ENCODE results near the gene CORO6. TPM values are rescaled to one million over a fixed set of nuclear protein-coding genes. Genes with fewer than 3 reads are reported as not detected.

The CORO6 gene
- total RNA-seq (2021; ENCODE audit: unreplicated experiment) = 9.7 TPM
- polyA plus RNA-seq (2012; ENCODE audit: insufficient read length) = 11.8 TPM
- Bru-seq, nascent RNA = percentile 51 among the genes with signal in this experiment
- BruChase-seq, experiment 1, labeled RNA remaining after a 2-hour chase = percentile 53 among the genes with signal in this experiment
- percentile 58 among the genes with signal in this experiment for BruChase-seq, experiment 2, labeled RNA remaining after a 6-hour chase
- long read RNA-seq, partial matches to known transcripts = 3 of 22 reads
- long read RNA-seq, other reads (novel, unspliced or antisense) = 19 of 22 reads

DNA sequence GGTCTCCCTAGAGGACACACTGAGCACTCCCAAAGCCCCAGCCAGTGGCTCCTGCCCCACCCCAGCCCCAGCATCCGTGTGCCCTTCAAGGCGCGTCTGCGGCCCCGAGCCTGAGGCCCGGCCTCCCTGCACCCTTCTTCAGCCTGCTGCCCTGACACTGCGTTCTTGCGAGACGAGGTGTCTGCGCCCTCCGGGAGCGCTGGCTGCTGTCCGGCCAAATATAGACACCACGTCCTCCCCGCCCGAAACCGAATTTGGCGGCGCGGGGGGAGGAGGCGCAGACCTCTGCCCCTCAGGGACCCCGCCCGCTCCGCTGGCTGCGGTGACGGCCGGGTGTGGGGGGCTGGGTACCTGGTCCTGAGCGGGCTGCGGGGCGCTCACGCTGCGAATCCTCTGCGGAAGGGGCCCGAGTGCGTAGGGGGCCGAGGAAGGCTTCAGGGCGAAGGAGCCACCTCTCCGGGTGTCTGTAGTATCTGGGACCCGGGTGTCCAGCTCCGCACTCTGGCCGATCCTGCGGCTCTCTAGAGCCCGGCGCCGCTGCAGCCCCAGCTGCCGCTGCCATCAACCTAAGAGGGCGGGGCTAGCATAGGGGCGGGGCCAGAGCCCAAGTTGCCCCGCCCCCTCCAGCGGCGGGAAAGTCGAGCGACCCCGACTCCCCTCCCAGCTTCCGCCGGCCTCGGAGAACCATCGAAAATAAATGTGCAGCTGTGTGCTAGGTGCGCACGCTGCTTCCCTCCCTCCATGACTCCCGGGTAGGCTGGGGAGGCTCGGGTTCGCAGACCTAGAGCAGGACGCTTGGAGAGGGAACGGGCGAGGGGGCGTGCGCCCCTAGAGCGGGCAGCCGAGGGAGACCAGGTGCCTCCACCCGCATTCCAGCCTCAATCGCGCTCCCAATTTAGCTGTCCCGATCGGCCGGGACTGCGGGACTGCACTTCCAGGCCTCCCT is at the start of gene CORO6:
CORO6 (minus strand) TSS at position 576 of the 946 bp plus-strand sequence. CDS start 1,491 bp downstream, outside the sequence.
- intact Hi-C loops (cut with micrococcal nuclease; ENCODE audit: unreplicated experiment) = no loop called here
- peaks cover 23% of the 10 kb centered on the region for H3K4me1 ChIP-seq (ENCODE audit: control insufficient read depth, insufficient read depth, low read length)
- no peaks in the 10 kb centered on the region for H3K9me3 ChIP-seq (ENCODE audit: control insufficient read depth, insufficient read depth, low read depth, low read length)
- peak within 1 kb of the TSS; percentile 39; the same call in 1 of the 2 replicates for H3K27ac ChIP-seq (ENCODE audit: low read length)
- in situ Hi-C loops (cut with HindIII; ENCODE audit: low pct_unique_long_range_greater_than_20kb, low sequenced_read_pairs) = no loop called here
- ATAC-seq = peak; percentile 76
- TF ChIP-seq, protein P1, sequence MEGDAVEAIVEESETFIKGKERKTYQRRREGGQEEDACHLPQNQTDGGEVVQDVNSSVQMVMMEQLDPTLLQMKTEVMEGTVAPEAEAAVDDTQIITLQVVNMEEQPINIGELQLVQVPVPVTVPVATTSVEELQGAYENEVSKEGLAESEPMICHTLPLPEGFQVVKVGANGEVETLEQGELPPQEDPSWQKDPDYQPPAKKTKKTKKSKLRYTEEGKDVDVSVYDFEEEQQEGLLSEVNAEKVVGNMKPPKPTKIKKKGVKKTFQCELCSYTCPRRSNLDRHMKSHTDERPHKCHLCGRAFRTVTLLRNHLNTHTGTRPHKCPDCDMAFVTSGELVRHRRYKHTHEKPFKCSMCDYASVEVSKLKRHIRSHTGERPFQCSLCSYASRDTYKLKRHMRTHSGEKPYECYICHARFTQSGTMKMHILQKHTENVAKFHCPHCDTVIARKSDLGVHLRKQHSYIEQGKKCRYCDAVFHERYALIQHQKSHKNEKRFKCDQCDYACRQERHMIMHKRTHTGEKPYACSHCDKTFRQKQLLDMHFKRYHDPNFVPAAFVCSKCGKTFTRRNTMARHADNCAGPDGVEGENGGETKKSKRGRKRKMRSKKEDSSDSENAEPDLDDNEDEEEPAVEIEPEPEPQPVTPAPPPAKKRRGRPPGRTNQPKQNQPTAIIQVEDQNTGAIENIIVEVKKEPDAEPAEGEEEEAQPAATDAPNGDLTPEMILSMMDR (IDR thresholded peaks at IDR 0.05) = no peak
- TF ChIP-seq, protein P2, sequence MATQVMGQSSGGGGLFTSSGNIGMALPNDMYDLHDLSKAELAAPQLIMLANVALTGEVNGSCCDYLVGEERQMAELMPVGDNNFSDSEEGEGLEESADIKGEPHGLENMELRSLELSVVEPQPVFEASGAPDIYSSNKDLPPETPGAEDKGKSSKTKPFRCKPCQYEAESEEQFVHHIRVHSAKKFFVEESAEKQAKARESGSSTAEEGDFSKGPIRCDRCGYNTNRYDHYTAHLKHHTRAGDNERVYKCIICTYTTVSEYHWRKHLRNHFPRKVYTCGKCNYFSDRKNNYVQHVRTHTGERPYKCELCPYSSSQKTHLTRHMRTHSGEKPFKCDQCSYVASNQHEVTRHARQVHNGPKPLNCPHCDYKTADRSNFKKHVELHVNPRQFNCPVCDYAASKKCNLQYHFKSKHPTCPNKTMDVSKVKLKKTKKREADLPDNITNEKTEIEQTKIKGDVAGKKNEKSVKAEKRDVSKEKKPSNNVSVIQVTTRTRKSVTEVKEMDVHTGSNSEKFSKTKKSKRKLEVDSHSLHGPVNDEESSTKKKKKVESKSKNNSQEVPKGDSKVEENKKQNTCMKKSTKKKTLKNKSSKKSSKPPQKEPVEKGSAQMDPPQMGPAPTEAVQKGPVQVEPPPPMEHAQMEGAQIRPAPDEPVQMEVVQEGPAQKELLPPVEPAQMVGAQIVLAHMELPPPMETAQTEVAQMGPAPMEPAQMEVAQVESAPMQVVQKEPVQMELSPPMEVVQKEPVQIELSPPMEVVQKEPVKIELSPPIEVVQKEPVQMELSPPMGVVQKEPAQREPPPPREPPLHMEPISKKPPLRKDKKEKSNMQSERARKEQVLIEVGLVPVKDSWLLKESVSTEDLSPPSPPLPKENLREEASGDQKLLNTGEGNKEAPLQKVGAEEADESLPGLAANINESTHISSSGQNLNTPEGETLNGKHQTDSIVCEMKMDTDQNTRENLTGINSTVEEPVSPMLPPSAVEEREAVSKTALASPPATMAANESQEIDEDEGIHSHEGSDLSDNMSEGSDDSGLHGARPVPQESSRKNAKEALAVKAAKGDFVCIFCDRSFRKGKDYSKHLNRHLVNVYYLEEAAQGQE (IDR thresholded peaks at IDR 0.05; ENCODE audit: insufficient read depth in 1 of 2, low read depth in 2 of 2, low read length in 1 of 2) = no peak
- TF ChIP-seq TCF7L2 (IDR thresholded peaks at IDR 0.05; ENCODE audit: low read depth, low read length) = no peak
- TF ChIP-seq SIN3A (IDR thresholded peaks at IDR 0.05; ENCODE audit: borderline replicate concordance, insufficient read depth, low read depth, low read length) = no peak
- no peak for TF ChIP-seq POLR2AphosphoS5 (IDR thresholded peaks at IDR 0.05; ENCODE audit: low read depth, low read length)
- no peaks in the 10 kb centered on the region for H3K27me3 ChIP-seq (ENCODE audit: control insufficient read depth, insufficient read depth, low read length)
- BruUV-seq (replicated peaks) = no TSS peak
- DNase-seq (ENCODE audit: low read depth, low spot score) = no peak
- POLR2A ChIA-PET = no interaction called here
- no peaks in the 10 kb centered on the region for H3K36me3 ChIP-seq (ENCODE audit: control insufficient read depth, insufficient read depth, low read length)
- peak within 1 kb of the TSS; percentile 70 to 72 for H3K4me3 ChIP-seq (ENCODE audit: low read depth in 2 of 2, low read length in 2 of 2)
- CTCF ChIA-PET = interaction anchor here (0.7 to 1.2 kb wide), 2 partner anchors 16 to 30 kb away, joined by 3 read pairs; no protein-coding TSS in a partner anchor

DNA sequence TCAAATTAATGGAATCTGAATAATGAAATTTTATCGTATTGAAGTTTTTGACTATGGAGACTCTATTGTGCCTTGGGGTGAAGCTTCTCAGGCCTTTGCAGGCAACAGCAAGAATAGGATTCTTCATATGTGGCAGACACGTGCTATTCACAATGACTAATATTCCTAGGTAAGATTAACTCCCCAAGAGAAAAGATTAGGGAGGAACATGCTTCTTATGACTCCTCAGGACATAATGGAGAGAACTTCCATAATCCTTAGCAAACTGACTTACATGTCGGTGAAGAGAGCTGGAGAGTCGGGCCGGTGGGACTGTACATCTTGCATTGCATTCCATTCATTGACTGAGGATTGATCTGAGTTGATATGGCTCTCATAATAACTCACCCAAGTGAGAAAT is 48.9 kb upstream of the CORO6 start:
- H3K4me1 ChIP-seq (ENCODE audit: control insufficient read depth, insufficient read depth, low read length) = no peaks in the 10 kb centered on the region
- no peak for DNase-seq (ENCODE audit: low read depth, low spot score)
- no peak for ATAC-seq
- TF ChIP-seq SIN3A (IDR thresholded peaks at IDR 0.05; ENCODE audit: borderline replicate concordance, insufficient read depth, low read depth, low read length) = no peak
- no peak for TF ChIP-seq TCF7L2 (IDR thresholded peaks at IDR 0.05; ENCODE audit: low read depth, low read length)
- no peak for TF ChIP-seq POLR2AphosphoS5 (IDR thresholded peaks at IDR 0.05; ENCODE audit: low read depth, low read length)
- TF ChIP-seq, protein P1 (IDR thresholded peaks at IDR 0.05) = no peak
- TF ChIP-seq, protein P2 (IDR thresholded peaks at IDR 0.05; ENCODE audit: insufficient read depth in 1 of 2, low read depth in 2 of 2, low read length in 1 of 2) = no peak
- ChIA-PET POLR2A (no interaction called here), CTCF (no interaction called here)
- no peaks in the 10 kb centered on the region for H3K9me3 ChIP-seq (ENCODE audit: control insufficient read depth, insufficient read depth, low read depth, low read length)
- H3K27ac ChIP-seq (ENCODE audit: low read length) = no peak overlapping the region
- in situ Hi-C loops (cut with HindIII; ENCODE audit: low pct_unique_long_range_greater_than_20kb, low sequenced_read_pairs) = no loop called here
- BruUV-seq (replicated peaks) = no TSS peak
- no peak overlapping the region for H3K4me3 ChIP-seq (ENCODE audit: low read depth in 2 of 2, low read length in 2 of 2)
- no peaks in the 10 kb centered on the region for H3K27me3 ChIP-seq (ENCODE audit: control insufficient read depth, insufficient read depth, low read length)
- intact Hi-C loops (cut with micrococcal nuclease; ENCODE audit: unreplicated experiment) = no loop called here
- no peaks in the 10 kb centered on the region for H3K36me3 ChIP-seq (ENCODE audit: control insufficient read depth, insufficient read depth, low read length)

Measured in Panc1 (cell line).